GM23338 (cell line): ENCODE measurements around the gene ERC2.

Experiments
- CREB1 ChIP-seq: fragments of 250-450 bp; sonication (Bioruptor Pico); IDR thresholded peaks from 2 replicates; pipeline ENCODE4 v1.5.0; 2020; ENCODE audit warnings: low read depth, mild to moderate bottlenecking, moderate library complexity
- ETS1 ChIP-seq: IDR thresholded peaks from 2 replicates; pipeline ENCODE4 v1.6.1; 2016; ENCODE audit warnings: antibody characterized with exemption
- EZH2 ChIP-seq: fragments of 200-600 bp; sonication (generic); IDR thresholded peaks from one replicate; pipeline ENCODE4 v1.8.0; 2017; ENCODE audit warnings: antibody characterized with exemption, mild to moderate bottlenecking, low read depth; ENCODE audit not compliant: unreplicated experiment
- EZH2phosphoT487 ChIP-seq: fragments of 200-600 bp; sonication (generic); IDR thresholded peaks from one replicate; pipeline ENCODE4 v1.8.1; 2018; ENCODE audit warnings: antibody characterized with exemption; ENCODE audit not compliant: unreplicated experiment
- JUNB ChIP-seq: IDR thresholded peaks from one replicate; pipeline ENCODE4 v1.6.1; 2016; ENCODE audit warnings: antibody characterized with exemption; ENCODE audit not compliant: unreplicated experiment
- NANOG ChIP-seq: IDR thresholded peaks from 2 replicates; pipeline ENCODE4 v1.6.1; 2016; ENCODE audit warnings: antibody characterized with exemption, borderline replicate concordance
- POLR2AphosphoS5 ChIP-seq: IDR thresholded peaks from 2 replicates; pipeline ENCODE4 v1.6.1; 2016; ENCODE audit warnings: antibody characterized with exemption, low read depth
- REST ChIP-seq: IDR thresholded peaks from one replicate; pipeline ENCODE4 v1.6.1; 2018; ENCODE audit warnings: antibody characterized with exemption; ENCODE audit not compliant: unreplicated experiment
- STAT1 ChIP-seq: IDR thresholded peaks from one replicate; pipeline ENCODE4 v1.6.1; 2016; ENCODE audit warnings: antibody characterized with exemption; ENCODE audit not compliant: unreplicated experiment
- ZNF114 ChIP-seq: fragments of 250-450 bp; sonication (Bioruptor Pico); IDR thresholded peaks from 2 replicates; pipeline ENCODE4 v1.5.0; 2020; ENCODE audit warnings: mild to moderate bottlenecking, moderate library complexity
- ZNF331 ChIP-seq: fragments of 250-450 bp; sonication (Bioruptor Pico); IDR thresholded peaks from 2 replicates; pipeline ENCODE4 v1.5.0; 2020; ENCODE audit warnings: low read depth, mild to moderate bottlenecking, moderate library complexity
- TF ChIP-seq, protein P1 (sequence below), 2 experiments: fragments of 200-600 bp in 1 of 2; sonication (generic) in 1 of 2; conservative IDR thresholded peaks; 2 replicates each; pipeline versions ENCODE4 v1.5.1 to v1.6.1; 2016 to 2017; ENCODE audit warnings: antibody characterized with exemption in 2 of 2, low read depth in 2 of 2, mild to moderate bottlenecking in 2 of 2, moderate library complexity in 1 of 2

- TF ChIP-seq REST (no peak), EZH2 (no peak), JUNB (no peak), EZH2phosphoT487 (no peak), NANOG (no peak), POLR2AphosphoS5 (no peak), ZNF114 (CRISPR knock-in tag) (no peak), CREB1 (no peak), ZNF331 (no peak), ETS1 (no peak), STAT1 (no peak)
- TF ChIP-seq, protein P1, sequence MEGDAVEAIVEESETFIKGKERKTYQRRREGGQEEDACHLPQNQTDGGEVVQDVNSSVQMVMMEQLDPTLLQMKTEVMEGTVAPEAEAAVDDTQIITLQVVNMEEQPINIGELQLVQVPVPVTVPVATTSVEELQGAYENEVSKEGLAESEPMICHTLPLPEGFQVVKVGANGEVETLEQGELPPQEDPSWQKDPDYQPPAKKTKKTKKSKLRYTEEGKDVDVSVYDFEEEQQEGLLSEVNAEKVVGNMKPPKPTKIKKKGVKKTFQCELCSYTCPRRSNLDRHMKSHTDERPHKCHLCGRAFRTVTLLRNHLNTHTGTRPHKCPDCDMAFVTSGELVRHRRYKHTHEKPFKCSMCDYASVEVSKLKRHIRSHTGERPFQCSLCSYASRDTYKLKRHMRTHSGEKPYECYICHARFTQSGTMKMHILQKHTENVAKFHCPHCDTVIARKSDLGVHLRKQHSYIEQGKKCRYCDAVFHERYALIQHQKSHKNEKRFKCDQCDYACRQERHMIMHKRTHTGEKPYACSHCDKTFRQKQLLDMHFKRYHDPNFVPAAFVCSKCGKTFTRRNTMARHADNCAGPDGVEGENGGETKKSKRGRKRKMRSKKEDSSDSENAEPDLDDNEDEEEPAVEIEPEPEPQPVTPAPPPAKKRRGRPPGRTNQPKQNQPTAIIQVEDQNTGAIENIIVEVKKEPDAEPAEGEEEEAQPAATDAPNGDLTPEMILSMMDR (conservative IDR thresholded peaks at IDR 0.05; ENCODE audit: low read depth in 2 of 2): no peak
These were observed 857.1 kb downstream of the ERC2 start for GRCh38 chr3:55611121-55611520.
